Neural progenitor cell (in vitro differentiated cells): Measurements from ENCODE around the gene FUT7. TPM values are rescaled to one million over a fixed set of nuclear protein-coding genes. Genes with fewer than 3 reads are reported as not detected.

Experiments
- DNase-seq: peaks from one replicate; pipeline ENCODE4 v3.0.0-alpha.2; 2016; ENCODE audit warnings: low spot score
- H2AFZ ChIP-seq: fragments of 200-600 bp; sonication (generic); replicated peaks from 2 replicates; pipeline ENCODE4 v1.6.1; 2016; ENCODE audit warnings: antibody characterized with exemption
- H3F3A ChIP-seq: fragments of 200-600 bp; sonication (generic); 2 replicates; pipeline ENCODE4 v1.6.1; 2016; ENCODE audit warnings: antibody characterized with exemption, low read depth
- H3K27ac ChIP-seq: fragments of 200-600 bp; sonication (generic); 2 replicates; pipeline ENCODE4 v1.5.1; 2016; ENCODE audit warnings: mild to moderate bottlenecking
- H3K27me3 ChIP-seq: fragments of 200-600 bp; sonication (generic); 2 replicates; pipeline ENCODE4 v1.6.1; 2016; ENCODE audit warnings: mild to moderate bottlenecking, moderate library complexity
- H3K36me3 ChIP-seq: fragments of 200-600 bp; sonication (generic); 2 replicates; pipeline ENCODE4 v1.5.1; 2016
- H3K4me1 ChIP-seq: fragments of 200-600 bp; sonication (generic); 2 replicates; pipeline ENCODE4 v1.6.1; 2016; ENCODE audit warnings: mixed run types
- H3K4me2 ChIP-seq: fragments of 200-600 bp; sonication (generic); 2 replicates; pipeline ENCODE4 v1.6.1; 2016
- H3K4me3 ChIP-seq: fragments of 200-600 bp; sonication (generic); 2 replicates; pipeline ENCODE4 v1.5.1; 2016
- H3K79me2 ChIP-seq: fragments of 200-600 bp; sonication (generic); 2 replicates; pipeline ENCODE4 v1.6.1; 2016; ENCODE audit warnings: low read depth
- H3K9ac ChIP-seq: fragments of 200-600 bp; sonication (generic); 2 replicates; pipeline ENCODE4 v1.6.1; 2016
- H3K9me3 ChIP-seq: fragments of 200-600 bp; sonication (generic); 2 replicates; pipeline ENCODE4 v1.5.1; 2016; ENCODE audit warnings: low read depth
- H4K20me1 ChIP-seq: fragments of 200-600 bp; sonication (generic); 2 replicates; pipeline ENCODE4 v1.6.1; 2016; ENCODE audit warnings: low read depth
- H3K27ac Mint-ChIP-seq: 3 replicates; pipeline ENCODE4 v1.8.0; 2021; ENCODE audit warnings: mixed read lengths
- H3K27me3 Mint-ChIP-seq: 2 replicates; pipeline ENCODE4 v1.8.0; 2022; ENCODE audit warnings: low read depth, mild to moderate bottlenecking, inconsistent platforms, moderate library complexity, mixed read lengths; ENCODE audit not compliant: insufficient read depth
- H3K36me3 Mint-ChIP-seq: 3 replicates; pipeline ENCODE4 v1.8.0; 2021; ENCODE audit warnings: mixed read lengths
- H3K4me1 Mint-ChIP-seq: 3 replicates; pipeline ENCODE4 v1.8.0; 2021; ENCODE audit warnings: mixed read lengths
- H3K4me3 Mint-ChIP-seq: 3 replicates; pipeline ENCODE4 v1.8.0; 2021; ENCODE audit warnings: mild to moderate bottlenecking, moderate library complexity, mixed read lengths
- H3K9me3 Mint-ChIP-seq: 3 replicates; pipeline ENCODE4 v1.8.0; 2020; ENCODE audit warnings: mixed read lengths
- CTCF ChIP-seq: fragments of 200-600 bp; sonication (generic); IDR thresholded peaks from 2 replicates; pipeline ENCODE4 v1.5.1; 2017; ENCODE audit warnings: antibody characterized with exemption, mild to moderate bottlenecking
- EZH2 ChIP-seq: fragments of 200-600 bp; sonication (generic); IDR thresholded peaks from 2 replicates; pipeline ENCODE4 v1.6.1; 2017; ENCODE audit warnings: antibody characterized with exemption, mild to moderate bottlenecking, moderate library complexity
- EZH2phosphoT487 ChIP-seq: fragments of 200-600 bp; sonication (generic); IDR thresholded peaks from 2 replicates; pipeline ENCODE4 v1.6.1; 2017; ENCODE audit warnings: antibody characterized with exemption
- total RNA-seq: library from RNA; depleted of rRNA; stranded (reverse); fragments of >200 nt; gene quantifications from 2 replicates; pipeline ENCODE4 v1.2.3, GENCODE V29; 2015; ENCODE audit warnings: low replicate concordance

The FUT7 gene
- total RNA-seq, 1 donor from 2014 or later, result not detected

- Mint-ChIP-seq H3K27me3 (peaks cover 5% of the 10 kb centered on the region), H3K36me3 (no peaks in the 10 kb centered on the region), H3K4me1 (peaks cover 12% of the 10 kb centered on the region), H3K4me3 (peak overlapping the region; percentile 1), H3K9me3 (no peaks in the 10 kb centered on the region), H3K27ac (peak overlapping the region; percentile 8)
- peaks cover 9% of the 10 kb centered on the region for H3K4me1 ChIP-seq
- DNase-seq, result no peak
- peaks cover 10% of the 10 kb centered on the region for H3F3A ChIP-seq
- TF ChIP-seq EZH2phosphoT487 (no peak), EZH2 (no peak), CTCF (no peak)
- H4K20me1 ChIP-seq, result no peaks in the 10 kb centered on the region
- H3K4me2 ChIP-seq, result no peak overlapping the region
- no peaks in the 10 kb centered on the region for H3K36me3 ChIP-seq
- no peak overlapping the region for H3K4me3 ChIP-seq
- no peaks in the 10 kb centered on the region for H3K9me3 ChIP-seq
- no peak overlapping the region for H3K27ac ChIP-seq
- no peak overlapping the region for H3K9ac ChIP-seq
- no peaks in the 10 kb centered on the region for H3K79me2 ChIP-seq
- no peak overlapping the region for H2AFZ ChIP-seq
- peaks cover 29% of the 10 kb centered on the region for H3K27me3 ChIP-seq
Observed at GRCh38 chr9:136983656-136984314, 48.1 kb downstream of the FUT7 start.

DNA sequence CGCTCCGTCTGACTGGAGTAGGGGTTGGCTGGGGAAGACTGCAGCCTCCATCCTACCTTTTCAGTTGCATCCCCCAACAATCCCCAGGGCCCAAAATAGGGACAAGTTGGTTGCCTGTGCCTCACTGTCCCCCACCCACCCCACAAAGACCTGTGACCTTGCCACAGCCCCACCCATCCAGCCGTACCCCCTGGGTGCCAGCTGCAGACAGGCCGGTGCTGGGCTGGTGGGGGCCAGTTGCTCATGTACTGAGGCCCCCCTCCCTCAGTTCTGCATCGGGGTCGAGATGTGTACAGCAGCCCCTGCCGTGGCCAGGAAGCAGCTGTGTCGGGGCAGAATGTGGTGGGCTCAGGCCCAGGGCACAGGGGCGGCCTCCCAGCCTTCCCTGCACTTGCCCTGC lies 48.7 kb downstream of the FUT7 start:
- H3K27me3 Mint-ChIP-seq, result peaks cover 5% of the 10 kb centered on the region
- peaks cover 12% of the 10 kb centered on the region for H3K4me1 Mint-ChIP-seq
- Histone ChIP-seq H3K27me3 (peaks cover 30% of the 10 kb centered on the region), H3K36me3 (no peaks in the 10 kb centered on the region), H3K9me3 (no peaks in the 10 kb centered on the region), H3K4me3 (no peak overlapping the region), H3K9ac (no peak overlapping the region), H3K79me2 (no peaks in the 10 kb centered on the region), H3K4me2 (no peak overlapping the region), H4K20me1 (no peaks in the 10 kb centered on the region), H3K4me1 (peaks cover 9% of the 10 kb centered on the region), H2AFZ (no peak overlapping the region), H3K27ac (no peak overlapping the region), H3F3A (peaks cover 11% of the 10 kb centered on the region)
- no peak overlapping the region for H3K4me3 Mint-ChIP-seq
- no peaks in the 10 kb centered on the region for H3K36me3 Mint-ChIP-seq
- no peak for DNase-seq
- no peak for TF ChIP-seq EZH2phosphoT487
- no peak for TF ChIP-seq CTCF
- TF ChIP-seq EZH2, result no peak
- H3K27ac Mint-ChIP-seq, result no peak overlapping the region
- H3K9me3 Mint-ChIP-seq, result no peaks in the 10 kb centered on the region

DNA sequence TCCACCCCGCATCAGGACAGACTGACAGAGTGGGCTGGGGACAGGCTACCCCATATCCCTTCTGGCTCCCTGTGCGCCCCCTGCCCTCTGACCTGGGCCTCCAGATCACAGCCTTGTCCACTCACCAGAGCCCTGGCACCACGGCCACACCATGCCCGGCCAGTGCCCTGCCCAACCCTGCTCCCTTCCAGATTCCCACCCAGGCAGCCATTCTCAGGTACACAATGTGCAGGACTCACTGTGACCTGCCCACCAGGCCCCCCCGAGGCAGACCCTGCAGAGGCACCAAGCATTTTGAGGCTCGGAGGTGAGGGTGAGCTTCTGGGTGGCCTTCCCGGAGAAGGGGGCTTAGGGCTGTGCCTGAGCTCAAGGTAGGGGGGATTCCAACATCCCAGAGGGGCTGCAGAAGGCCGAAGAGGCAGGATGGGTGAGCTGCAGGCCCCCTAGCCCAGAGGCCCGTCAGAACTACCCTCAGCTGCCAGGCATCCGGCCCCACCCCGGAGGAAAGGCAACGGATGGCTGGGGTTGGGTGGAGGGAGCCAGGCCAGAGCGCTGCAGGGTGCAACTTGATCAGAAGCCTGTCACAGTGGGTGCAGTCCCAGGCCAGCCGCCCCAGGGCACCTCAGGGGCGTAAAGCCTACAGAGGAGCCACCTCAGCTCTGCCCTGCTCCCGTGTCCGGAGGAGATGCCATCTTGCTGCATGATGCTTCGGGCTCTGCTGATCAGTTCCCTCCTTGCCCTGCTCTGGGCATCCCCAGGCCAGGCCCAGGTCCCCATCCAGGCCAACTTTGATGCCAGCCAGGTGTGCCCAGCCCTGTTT lies 49.4 kb downstream of the FUT7 start, which contains the start of gene LCNL1:
Gene LCNL1 (plus strand): TSS at position 762 of the 820 bp plus-strand sequence. CDS start 594 bp downstream, outside the sequence.
- no peaks in the 10 kb centered on the region for H3K9me3 ChIP-seq
- DNase-seq, result no peak
- no peak within 1 kb of the TSS for H3K9ac ChIP-seq
- H3K4me3 Mint-ChIP-seq, result peak within 1 kb of the TSS; percentile 1
- no peaks in the 10 kb centered on the region for H3K36me3 ChIP-seq
- H3K9me3 Mint-ChIP-seq, result no peaks in the 10 kb centered on the region
- H3F3A ChIP-seq, result peaks cover 11% of the 10 kb centered on the region
- no peak within 1 kb of the TSS for H3K4me3 ChIP-seq
- no peaks in the 10 kb centered on the region for H3K36me3 Mint-ChIP-seq
- H4K20me1 ChIP-seq, result no peaks in the 10 kb centered on the region
- H3K27me3 Mint-ChIP-seq, result peaks cover 5% of the 10 kb centered on the region
- peaks cover 37% of the 10 kb centered on the region for H3K27me3 ChIP-seq
- peak within 1 kb of the TSS; percentile 8 for H3K27ac Mint-ChIP-seq
- H3K4me1 Mint-ChIP-seq, result peaks cover 12% of the 10 kb centered on the region
- no peak within 1 kb of the TSS for H2AFZ ChIP-seq
- H3K4me2 ChIP-seq, result no peak within 1 kb of the TSS
- no peak for TF ChIP-seq CTCF
- TF ChIP-seq EZH2phosphoT487, result no peak
- TF ChIP-seq EZH2, result no peak
- H3K79me2 ChIP-seq, result no peaks in the 10 kb centered on the region
- H3K27ac ChIP-seq, result no peak within 1 kb of the TSS
- peaks cover 13% of the 10 kb centered on the region for H3K4me1 ChIP-seq
